CD4-positive, alpha-beta T cell (primary cell): ENCODE measurements around the gene HK3. TPM values are rescaled to one million over a fixed set of nuclear protein-coding genes. Genes with fewer than 3 reads are reported as not detected.

Experiments used
- ATAC-seq: fragments of 200-7000 bp; cut with Tn5 transposase; one replicate; pipeline ENCODE4 v1.10.0; 2022; ENCODE audit warnings: mild to moderate bottlenecking; ENCODE audit not compliant: poor library complexity
- CTCF ChIA-PET: fragments of 350-600 bp; sonication (Branson Sonifier 250); formaldehyde crosslinking; loops from one replicate; lab custom pipeline; 2021; ENCODE audit warnings: antibody characterized with exemption, inconsistent platforms; lab: Charles Lee
- POLR2A ChIA-PET: fragments of 350-600 bp; sonication (Branson Sonifier 250); formaldehyde crosslinking; loops from one replicate; lab custom pipeline; 2021; ENCODE audit warnings: antibody characterized with exemption, inconsistent platforms; lab: Charles Lee
- DNase-seq, 14 experiments: peaks; one replicate each; pipeline ENCODE4 v3.0.0-alpha.2; 2013 to 2020; ENCODE audit warnings: mixed read lengths in 2 of 14
- H3K27ac ChIP-seq, 2 donors: one replicate each; pipeline versions ENCODE4 v1.5.1 to v1.7.0; 2013; ENCODE audit warnings: low read length in 2 of 2, low read depth in 1 of 2, mild to moderate bottlenecking in 1 of 2
- H3K27me3 ChIP-seq, 2 experiments: 1 replicate in 1 of 2; 2 replicates in 1 of 2; pipeline versions ENCODE4 v1.6.1 to v1.7.0; 2013; ENCODE audit warnings: low read length in 2 of 2, control low read depth in 1 of 2, mild to moderate bottlenecking in 1 of 2, moderate library complexity in 1 of 2; ENCODE audit not compliant: insufficient read depth in 2 of 2, control insufficient read depth in 1 of 2
- H3K36me3 ChIP-seq: one replicate; pipeline ENCODE4 v1.6.1; 2013; ENCODE audit warnings: low read length, control low read depth; ENCODE audit not compliant: insufficient read depth
- H3K4me1 ChIP-seq: one replicate; pipeline ENCODE4 v1.6.1; 2013; ENCODE audit warnings: low read length, control low read depth; ENCODE audit not compliant: insufficient read depth
- H3K4me3 ChIP-seq: one replicate; pipeline ENCODE4 v1.5.1; 2013; ENCODE audit warnings: mild to moderate bottlenecking, low read length, moderate library complexity
- H3K9me3 ChIP-seq, 2 experiments: 1 replicate in 1 of 2; 2 replicates in 1 of 2; pipeline versions ENCODE4 v1.6.1 to v1.7.0; 2013; ENCODE audit warnings: low read length in 2 of 2, mild to moderate bottlenecking in 2 of 2, control low read depth in 1 of 2, moderate library complexity in 1 of 2; ENCODE audit not compliant: control insufficient read depth in 1 of 2, insufficient read depth in 1 of 2
- H3K27ac Mint-ChIP-seq: one replicate; pipeline ENCODE4 v1.8.0; 2020; ENCODE audit warnings: mixed read lengths
- H3K27me3 Mint-ChIP-seq: one replicate; pipeline ENCODE4 v1.8.0; 2021; ENCODE audit warnings: mixed read lengths
- H3K36me3 Mint-ChIP-seq: one replicate; pipeline ENCODE4 v1.8.0; 2021; ENCODE audit warnings: low read depth, mixed read lengths
- H3K4me1 Mint-ChIP-seq: one replicate; pipeline ENCODE4 v1.8.0; 2021; ENCODE audit warnings: low read depth, mixed read lengths
- H3K4me3 Mint-ChIP-seq: one replicate; pipeline ENCODE4 v1.8.0; 2020; ENCODE audit warnings: mild to moderate bottlenecking, mixed read lengths
- H3K9me3 Mint-ChIP-seq: one replicate; pipeline ENCODE4 v1.8.0; 2020; ENCODE audit warnings: mixed read lengths
- CTCF ChIP-seq: fragments of 200-600 bp; IDR thresholded peaks from one replicate; pipeline ENCODE4 v1.8.0; 2022; ENCODE audit warnings: antibody characterized with exemption, mild to moderate bottlenecking
- intact Hi-C, 2 experiments: fragments of 100-400 bp; cut with DNase I in 1 of 2; cut with micrococcal nuclease in 1 of 2; formaldehyde crosslinking; loops; one replicate each; pipeline versions ENCODE4 v1.15.1 to v1.9.0; 2023 to 2025; cut with DNase I, micrococcal nuclease
- total RNA-seq, 174 experiments: library from RNA in 2 of 174; stranded (reverse) in 2 of 174; gene quantifications; one replicate each; pipeline ENCODE4 v1.2.3 and lab custom pipeline; 2021 to 2026

HK3 gene
- total RNA-seq, 2 experiments from 2014 or later: 0.74 to 1.2 TPM

- no peaks in the 10 kb centered on the region for H3K9me3 Mint-ChIP-seq
- H3K36me3 Mint-ChIP-seq: no peaks in the 10 kb centered on the region
- CTCF ChIA-PET: no interaction called here
Observed at GRCh38 chr5:176859916-176860315, 39.2 kb downstream of the HK3 start.

GRCh38 chr5:176857894-176858273 is 41.3 kb downstream of the HK3 start:
- ATAC-seq: no peak
- CTCF ChIA-PET: no interaction called here

More at GRCh38 chr5:176859916-176860315, 39.2 kb downstream of the HK3 start:
- Mint-ChIP-seq H3K4me1 (no peaks in the 10 kb centered on the region), H3K27me3 (peaks cover 32% of the 10 kb centered on the region), H3K27ac (no peak overlapping the region), H3K4me3 (no peak overlapping the region)
- Histone ChIP-seq H3K9me3 (peaks cover 0 to 26% of the 10 kb centered on the region in 2 experiments), H3K27me3 (peaks cover 28 to 30% of the 10 kb centered on the region in 2 experiments), H3K4me1 (no peaks in the 10 kb centered on the region), H3K36me3 (no peaks in the 10 kb centered on the region), H3K4me3 (no peak overlapping the region), H3K27ac (no peak overlapping the region)
- intact Hi-C loops: no loop called here
- no peak for TF ChIP-seq CTCF
- ATAC-seq (no peak), DNase-seq (no peak)
- POLR2A ChIA-PET: no interaction called here

GRCh38 chr5:176857216-176857893 is 41.8 kb downstream of the HK3 start:
- Histone ChIP-seq H3K4me1 (no peaks in the 10 kb centered on the region), H3K4me3 (no peak overlapping the region), H3K36me3 (no peaks in the 10 kb centered on the region), H3K9me3 (peaks cover 0 to 10% of the 10 kb centered on the region in 2 experiments), H3K27me3 (peaks cover 11% of the 10 kb centered on the region in 2 experiments), H3K27ac (no peak overlapping the region)
- Mint-ChIP-seq H3K9me3 (no peaks in the 10 kb centered on the region), H3K27me3 (peaks cover 24% of the 10 kb centered on the region), H3K4me3 (no peak overlapping the region), H3K36me3 (no peaks in the 10 kb centered on the region), H3K4me1 (no peaks in the 10 kb centered on the region), H3K27ac (no peak overlapping the region)
- POLR2A ChIA-PET: no interaction called here
- CTCF ChIA-PET: no interaction called here
- DNase-seq (no peak), ATAC-seq (no peak)
- intact Hi-C loops: no loop called here
- no peak for TF ChIP-seq CTCF

More at GRCh38 chr5:176857894-176858273, 41.3 kb downstream of the HK3 start:
- H3K4me1 ChIP-seq: no peaks in the 10 kb centered on the region
- H3K27me3 Mint-ChIP-seq: peaks cover 26% of the 10 kb centered on the region
- H3K36me3 ChIP-seq: no peaks in the 10 kb centered on the region
- no peaks in the 10 kb centered on the region for H3K9me3 Mint-ChIP-seq
- no peak for DNase-seq
- no peak for TF ChIP-seq CTCF
- H3K27ac ChIP-seq: no peak overlapping the region
- POLR2A ChIA-PET: no interaction called here
- intact Hi-C loops: no loop called here
- H3K27ac Mint-ChIP-seq: no peak overlapping the region
- H3K4me3 Mint-ChIP-seq: no peak overlapping the region
- no peak overlapping the region for H3K4me3 ChIP-seq
- H3K36me3 Mint-ChIP-seq: no peaks in the 10 kb centered on the region
- peaks cover 14 to 17% of the 10 kb centered on the region in 2 experiments for H3K27me3 ChIP-seq
- H3K4me1 Mint-ChIP-seq: no peaks in the 10 kb centered on the region
- H3K9me3 ChIP-seq: peaks cover 0 to 15% of the 10 kb centered on the region in 2 experiments
